ENCODE results near the gene CDH23.

The CDH23 gene

DNA sequence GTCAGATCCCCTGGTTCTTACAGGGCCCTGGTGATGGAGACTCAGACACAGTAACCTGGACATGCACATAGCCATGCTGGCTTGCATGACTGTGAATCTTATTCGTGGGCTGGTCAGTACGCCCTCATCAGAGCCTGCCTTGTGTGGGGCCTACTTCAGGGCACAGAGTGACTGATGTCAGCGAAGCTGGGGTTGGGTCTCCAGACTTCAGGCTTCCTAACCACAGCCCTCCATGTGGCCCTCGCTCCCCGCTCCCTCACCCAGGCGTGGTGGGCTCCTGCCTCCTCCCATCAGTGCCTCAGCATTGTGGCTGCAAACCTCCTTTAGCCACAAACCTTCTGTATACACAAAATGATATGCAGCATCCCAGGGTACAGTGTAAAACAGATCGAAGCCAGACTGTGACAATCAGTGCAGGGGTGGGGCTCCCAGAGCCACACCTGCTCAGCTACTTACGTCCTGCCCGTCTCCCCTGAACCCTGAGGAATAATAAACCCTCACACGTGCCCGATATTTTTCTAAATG lies 329.9 kb downstream of the CDH23 start:
- Histone ChIP-seq H3K4me3 (ENCODE audit: low read depth, low read length) (no peak overlapping the region), H3K9me3 (ENCODE audit: control insufficient read depth, insufficient read depth, low read depth, low read length) (no peaks in the 10 kb centered on the region), H3K9ac (ENCODE audit: low read length) (no peak overlapping the region), H3K27ac (ENCODE audit: low read depth, low read length) (no peak overlapping the region), H3K36me3 (ENCODE audit: control insufficient read depth, insufficient read depth, low read length) (no peaks in the 10 kb centered on the region), H3K27me3 (ENCODE audit: control insufficient read depth, insufficient read depth, low read length) (no peaks in the 10 kb centered on the region), H3K4me1 (ENCODE audit: control insufficient read depth, insufficient read depth, low read length) (peaks cover 4% of the 10 kb centered on the region; the same call in 1 of the 2 replicates)

- no peak overlapping the region for H3K4me3 ChIP-seq (ENCODE audit: low read depth, low read length)
- H3K9ac ChIP-seq (ENCODE audit: low read length) = no peak overlapping the region
- no peaks in the 10 kb centered on the region for H3K36me3 ChIP-seq (ENCODE audit: control insufficient read depth, insufficient read depth, low read length)
- H3K27me3 ChIP-seq (ENCODE audit: control insufficient read depth, insufficient read depth, low read length) = no peaks in the 10 kb centered on the region
- peaks cover 4% of the 10 kb centered on the region; the same call in 1 of the 2 replicates for H3K4me1 ChIP-seq (ENCODE audit: control insufficient read depth, insufficient read depth, low read length)
- H3K27ac ChIP-seq (ENCODE audit: low read depth, low read length) = no peak overlapping the region
- no peaks in the 10 kb centered on the region for H3K9me3 ChIP-seq (ENCODE audit: control insufficient read depth, insufficient read depth, low read depth, low read length)
These were observed 330.5 kb downstream of the CDH23 start for GRCh38 chr10:71727105-71727737.

GRCh38 chr10:71727738-71728737 lies 331.3 kb downstream of the CDH23 start:
- Histone ChIP-seq H3K27ac (ENCODE audit: low read depth, low read length) (no peak overlapping the region), H3K4me3 (ENCODE audit: low read depth, low read length) (no peak overlapping the region), H3K36me3 (ENCODE audit: control insufficient read depth, insufficient read depth, low read length) (no peaks in the 10 kb centered on the region)

DNA sequence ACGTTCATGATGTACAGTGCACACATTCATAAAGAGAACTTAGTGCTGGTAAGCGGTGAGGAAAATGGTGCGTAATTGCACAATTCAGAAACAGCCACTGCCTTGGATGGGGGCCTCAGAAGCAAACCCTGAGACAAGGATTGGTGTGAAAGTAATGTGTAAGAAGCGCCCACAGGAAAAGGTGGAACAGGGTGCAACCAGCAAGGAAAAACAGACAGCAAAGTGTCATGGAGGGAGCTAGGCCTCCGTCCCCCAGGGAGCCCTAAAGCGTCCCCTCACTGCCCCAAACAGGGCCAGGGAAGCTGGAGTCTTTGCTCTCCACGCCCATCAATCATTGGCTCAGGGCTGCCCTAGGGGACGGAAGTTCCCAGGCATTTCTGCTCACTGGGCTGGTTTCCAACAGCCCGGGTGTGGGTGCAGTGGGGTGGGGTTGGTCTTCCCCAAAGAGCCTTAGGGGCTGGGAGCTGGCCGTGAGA lies 332.5 kb downstream of the CDH23 start:
- H3K9ac ChIP-seq (ENCODE audit: low read length) = no peak overlapping the region

More at GRCh38 chr10:71727738-71728737, 331.3 kb downstream of the CDH23 start:
- Histone ChIP-seq H3K27me3 (ENCODE audit: control insufficient read depth, insufficient read depth, low read length) (no peaks in the 10 kb centered on the region), H3K9me3 (ENCODE audit: control insufficient read depth, insufficient read depth, low read depth, low read length) (no peaks in the 10 kb centered on the region), H3K4me1 (ENCODE audit: control insufficient read depth, insufficient read depth, low read length) (peaks cover 4% of the 10 kb centered on the region; the same call in 1 of the 2 replicates), H3K9ac (ENCODE audit: low read length) (no peak overlapping the region)

GRCh38 chr10:71731791-71732190 lies 335.1 kb downstream of the CDH23 start:
- Histone ChIP-seq H3K9me3 (ENCODE audit: control insufficient read depth, insufficient read depth, low read depth, low read length) (no peaks in the 10 kb centered on the region), H3K27ac (ENCODE audit: low read depth, low read length) (no peak overlapping the region), H3K36me3 (ENCODE audit: control insufficient read depth, insufficient read depth, low read length) (no peaks in the 10 kb centered on the region), H3K4me3 (ENCODE audit: low read depth, low read length) (no peak overlapping the region), H3K9ac (ENCODE audit: low read length) (no peak overlapping the region), H3K4me1 (ENCODE audit: control insufficient read depth, insufficient read depth, low read length) (peaks cover 10% of the 10 kb centered on the region; the same call in 1 of the 2 replicates), H3K27me3 (ENCODE audit: control insufficient read depth, insufficient read depth, low read length) (no peaks in the 10 kb centered on the region)

More for the DNA sequence above, 332.5 kb downstream of the CDH23 start:
- H3K9me3 ChIP-seq (ENCODE audit: control insufficient read depth, insufficient read depth, low read depth, low read length) = no peaks in the 10 kb centered on the region
- H3K27me3 ChIP-seq (ENCODE audit: control insufficient read depth, insufficient read depth, low read length) = no peaks in the 10 kb centered on the region
- H3K27ac ChIP-seq (ENCODE audit: low read depth, low read length) = no peak overlapping the region
- H3K4me3 ChIP-seq (ENCODE audit: low read depth, low read length) = no peak overlapping the region
- no peaks in the 10 kb centered on the region for H3K36me3 ChIP-seq (ENCODE audit: control insufficient read depth, insufficient read depth, low read length)
- peaks cover 4% of the 10 kb centered on the region; the same call in 1 of the 2 replicates for H3K4me1 ChIP-seq (ENCODE audit: control insufficient read depth, insufficient read depth, low read length)

DNA sequence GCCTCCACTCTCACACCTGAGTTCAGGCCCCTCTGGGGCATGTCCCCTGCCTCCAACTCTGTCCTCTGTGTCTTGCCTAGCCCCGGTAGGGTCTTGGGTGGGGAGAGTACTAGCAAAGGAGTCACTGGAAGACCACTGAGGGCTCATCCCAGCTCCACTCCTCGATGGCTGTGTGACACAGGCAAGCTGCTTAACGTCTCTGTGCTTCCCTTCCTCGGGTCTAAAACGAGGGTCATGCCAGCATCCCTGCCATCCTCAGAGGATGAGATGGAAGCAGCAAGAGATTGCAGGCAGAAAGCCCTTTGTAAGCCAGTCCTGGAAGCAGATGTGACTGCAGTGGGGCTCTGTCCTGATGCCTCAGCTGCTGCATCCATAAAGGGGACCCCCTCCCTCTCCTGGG lies 338.1 kb downstream of the CDH23 start:
- Histone ChIP-seq H3K9me3 (ENCODE audit: control insufficient read depth, insufficient read depth, low read depth, low read length) (no peaks in the 10 kb centered on the region), H3K4me1 (ENCODE audit: control insufficient read depth, insufficient read depth, low read length) (peaks cover 10% of the 10 kb centered on the region; the same call in 1 of the 2 replicates), H3K27ac (ENCODE audit: low read depth, low read length) (no peak overlapping the region), H3K4me3 (ENCODE audit: low read depth, low read length) (no peak overlapping the region), H3K36me3 (ENCODE audit: control insufficient read depth, insufficient read depth, low read length) (no peaks in the 10 kb centered on the region), H3K27me3 (ENCODE audit: control insufficient read depth, insufficient read depth, low read length) (no peaks in the 10 kb centered on the region), H3K9ac (ENCODE audit: low read length) (no peak overlapping the region)

DNA sequence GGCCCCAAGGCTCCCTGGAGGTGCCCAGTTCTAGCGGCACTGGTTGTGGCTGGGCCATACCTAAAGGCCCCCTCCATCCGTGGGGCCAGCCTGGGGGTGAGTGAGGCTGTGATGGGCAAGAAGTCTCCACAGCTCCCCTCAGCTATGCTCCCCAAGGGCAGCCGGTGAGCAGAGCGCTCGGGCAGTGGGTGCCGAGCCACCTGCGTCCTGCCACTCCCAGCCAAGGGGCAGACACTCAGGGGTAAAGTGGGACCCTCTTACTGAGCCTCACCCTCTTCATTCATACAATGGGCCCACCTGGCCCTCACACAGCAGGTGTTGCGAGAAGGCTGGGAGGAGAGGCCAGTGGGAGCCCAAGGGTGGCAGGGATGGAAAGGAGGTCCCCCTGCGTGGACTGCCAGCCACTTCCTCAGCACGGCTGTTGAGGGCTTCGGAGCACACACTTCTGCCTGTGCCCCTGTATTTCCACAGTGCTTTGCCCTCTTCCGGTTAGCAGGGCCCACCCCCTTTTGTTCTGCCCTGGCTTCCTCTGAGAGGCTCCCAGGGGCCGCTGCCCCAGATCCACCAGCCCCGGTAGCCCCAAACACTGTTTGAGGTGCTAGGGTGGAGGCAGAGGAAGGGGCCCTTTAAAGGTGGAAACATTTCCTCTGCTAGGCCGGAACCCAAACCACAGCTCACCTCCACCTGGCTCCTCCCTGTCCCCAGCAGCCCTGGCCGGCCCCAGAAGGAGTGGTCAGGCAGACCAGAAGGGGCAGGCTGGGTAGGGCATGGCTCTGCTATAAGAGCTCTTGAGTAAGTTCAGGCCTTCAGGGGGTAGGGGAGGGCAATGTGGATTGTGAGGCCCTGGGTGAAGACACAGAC lies 339.2 kb downstream of the CDH23 start:
- Histone ChIP-seq H3K9ac (ENCODE audit: low read length) (no peak overlapping the region), H3K9me3 (ENCODE audit: control insufficient read depth, insufficient read depth, low read depth, low read length) (no peaks in the 10 kb centered on the region), H3K36me3 (ENCODE audit: control insufficient read depth, insufficient read depth, low read length) (no peaks in the 10 kb centered on the region), H3K27me3 (ENCODE audit: control insufficient read depth, insufficient read depth, low read length) (no peaks in the 10 kb centered on the region), H3K27ac (ENCODE audit: low read depth, low read length) (no peak overlapping the region), H3K4me3 (ENCODE audit: low read depth, low read length) (no peak overlapping the region), H3K4me1 (ENCODE audit: control insufficient read depth, insufficient read depth, low read length) (peaks cover 10% of the 10 kb centered on the region; the same call in 1 of the 2 replicates)

DNA sequence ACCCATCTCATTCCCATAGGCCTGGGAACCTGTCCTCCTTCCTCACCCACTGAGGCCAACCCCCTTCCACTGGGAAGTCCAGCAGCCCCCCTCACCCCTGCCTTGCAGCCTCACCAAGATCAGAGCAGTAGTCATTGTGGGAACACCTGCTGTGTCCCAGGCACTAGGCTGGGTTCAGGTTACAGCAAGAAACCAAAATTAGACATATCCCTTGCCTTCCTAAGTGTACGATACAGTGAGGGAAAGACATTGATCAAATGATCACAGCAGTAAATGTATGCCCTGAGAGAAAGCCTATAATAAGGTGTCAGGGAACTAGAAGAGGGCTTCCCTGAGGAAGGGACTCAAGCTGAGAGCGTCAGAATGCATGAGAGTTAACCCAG lies 339.8 kb downstream of the CDH23 start:
- Histone ChIP-seq H3K9me3 (ENCODE audit: control insufficient read depth, insufficient read depth, low read depth, low read length) (no peaks in the 10 kb centered on the region), H3K36me3 (ENCODE audit: control insufficient read depth, insufficient read depth, low read length) (no peaks in the 10 kb centered on the region), H3K4me1 (ENCODE audit: control insufficient read depth, insufficient read depth, low read length) (peaks cover 10% of the 10 kb centered on the region; the same call in 1 of the 2 replicates), H3K27me3 (ENCODE audit: control insufficient read depth, insufficient read depth, low read length) (no peaks in the 10 kb centered on the region), H3K9ac (ENCODE audit: low read length) (no peak overlapping the region), H3K27ac (ENCODE audit: low read depth, low read length) (no peak overlapping the region), H3K4me3 (ENCODE audit: low read depth, low read length) (no peak overlapping the region)

- Histone ChIP-seq H3K4me1 (ENCODE audit: control insufficient read depth, insufficient read depth, low read length) (peaks cover 10% of the 10 kb centered on the region; the same call in 1 of the 2 replicates), H3K9ac (ENCODE audit: low read length) (no peak overlapping the region), H3K27me3 (ENCODE audit: control insufficient read depth, insufficient read depth, low read length) (no peaks in the 10 kb centered on the region), H3K27ac (ENCODE audit: low read depth, low read length) (no peak overlapping the region), H3K4me3 (ENCODE audit: low read depth, low read length) (no peak overlapping the region), H3K36me3 (ENCODE audit: control insufficient read depth, insufficient read depth, low read length) (no peaks in the 10 kb centered on the region), H3K9me3 (ENCODE audit: control insufficient read depth, insufficient read depth, low read depth, low read length) (no peaks in the 10 kb centered on the region)
These were observed 340.5 kb downstream of the CDH23 start for GRCh38 chr10:71737001-71737833.

DNA sequence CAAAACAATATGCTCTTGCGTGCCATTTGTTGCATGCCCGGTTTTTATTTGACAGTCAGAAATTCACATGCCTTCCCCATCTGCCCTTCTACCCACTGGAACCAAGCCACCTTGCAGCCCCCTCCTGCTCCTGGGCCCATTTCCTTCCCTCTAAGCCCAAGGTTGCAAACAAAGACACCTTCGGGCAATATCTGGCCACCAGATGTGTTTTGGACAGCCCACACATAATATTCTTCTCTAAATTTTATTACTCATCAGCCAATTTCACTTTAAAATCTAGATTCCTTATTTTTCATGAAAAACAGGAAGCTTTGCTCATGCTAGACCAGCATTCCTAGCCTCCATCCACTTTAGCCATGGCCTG lies 341.1 kb downstream of the CDH23 start:
- peaks cover 10% of the 10 kb centered on the region; the same call in 1 of the 2 replicates for H3K4me1 ChIP-seq (ENCODE audit: control insufficient read depth, insufficient read depth, low read length)
- H3K4me3 ChIP-seq (ENCODE audit: low read depth, low read length) = no peak overlapping the region
- H3K27me3 ChIP-seq (ENCODE audit: control insufficient read depth, insufficient read depth, low read length) = no peaks in the 10 kb centered on the region
- H3K36me3 ChIP-seq (ENCODE audit: control insufficient read depth, insufficient read depth, low read length) = no peaks in the 10 kb centered on the region
- H3K27ac ChIP-seq (ENCODE audit: low read depth, low read length) = no peak overlapping the region
- no peak overlapping the region for H3K9ac ChIP-seq (ENCODE audit: low read length)
- H3K9me3 ChIP-seq (ENCODE audit: control insufficient read depth, insufficient read depth, low read depth, low read length) = no peaks in the 10 kb centered on the region
